GM23248 (cell line): ENCODE data around the gene FBXW9. TPM values are rescaled to one million over a fixed set of nuclear protein-coding genes. Genes with fewer than 3 reads are reported as not detected.

Source experiments
- DNase-seq: peaks from one replicate; pipeline ENCODE4 v3.0.0-alpha.2; 2015
- H2AFZ ChIP-seq: fragments of 200-600 bp; sonication (generic); 2 replicates; pipeline ENCODE4 v1.6.1; 2016; ENCODE audit warnings: antibody characterized with exemption
- H3F3A ChIP-seq: fragments of 200-600 bp; sonication (generic); 2 replicates; pipeline ENCODE4 v1.6.1; 2016; ENCODE audit warnings: mild to moderate bottlenecking, antibody characterized with exemption, mixed run types; ENCODE audit not compliant: insufficient read depth
- H3K27ac ChIP-seq: fragments of 200-600 bp; sonication (generic); 2 replicates; pipeline ENCODE4 v1.5.1; 2016; ENCODE audit warnings: mild to moderate bottlenecking
- H3K27me3 ChIP-seq: fragments of 200-600 bp; sonication (generic); replicated peaks from 2 replicates; pipeline ENCODE4 v1.6.1; 2016; ENCODE audit warnings: mild to moderate bottlenecking; ENCODE audit not compliant: insufficient read depth
- H3K36me3 ChIP-seq: fragments of 200-600 bp; sonication (generic); 2 replicates; pipeline ENCODE4 v1.6.1; 2016; ENCODE audit warnings: low read depth, mild to moderate bottlenecking
- H3K4me1 ChIP-seq: fragments of 200-600 bp; sonication (generic); 2 replicates; pipeline ENCODE4 v1.6.1; 2016; ENCODE audit warnings: mild to moderate bottlenecking; ENCODE audit not compliant: insufficient read depth
- H3K4me2 ChIP-seq: fragments of 200-600 bp; sonication (generic); one replicate; pipeline ENCODE4 v1.6.1; 2016; ENCODE audit warnings: mild to moderate bottlenecking; ENCODE audit not compliant: unreplicated experiment
- H3K4me3 ChIP-seq: fragments of 200-600 bp; sonication (generic); 2 replicates; pipeline ENCODE4 v1.5.1; 2016; ENCODE audit warnings: mild to moderate bottlenecking
- H3K79me2 ChIP-seq: fragments of 200-600 bp; sonication (generic); 2 replicates; pipeline ENCODE4 v1.6.1; 2016; ENCODE audit warnings: mild to moderate bottlenecking; ENCODE audit not compliant: insufficient read depth
- H3K9ac ChIP-seq: fragments of 200-600 bp; sonication (generic); 2 replicates; pipeline ENCODE4 v1.6.1; 2016; ENCODE audit warnings: mild to moderate bottlenecking
- H3K9me2 ChIP-seq: fragments of 200-600 bp; sonication (generic); 2 replicates; pipeline ENCODE4 v1.6.1; 2016; ENCODE audit warnings: mixed run types, mild to moderate bottlenecking, moderate library complexity; ENCODE audit not compliant: insufficient read depth
- H3K9me3 ChIP-seq: fragments of 200-600 bp; sonication (generic); one replicate; pipeline ENCODE4 v1.6.1; 2017; ENCODE audit warnings: low read depth
- H4K20me1 ChIP-seq: fragments of 200-600 bp; sonication (generic); 2 replicates; pipeline ENCODE4 v1.6.0; 2016; ENCODE audit not compliant: insufficient read depth
- EZH2 ChIP-seq: fragments of 200-600 bp; sonication (generic); IDR thresholded peaks from 2 replicates; pipeline ENCODE4 v1.6.1; 2018; ENCODE audit warnings: antibody characterized with exemption, mild to moderate bottlenecking; ENCODE audit not compliant: insufficient read depth, poor library complexity, severe bottlenecking
- EZH2phosphoT487 ChIP-seq: fragments of 200-600 bp; sonication (generic); IDR thresholded peaks from 2 replicates; pipeline ENCODE4 v1.6.1; 2018; ENCODE audit warnings: antibody characterized with exemption, moderate library complexity, mild to moderate bottlenecking, low read depth; ENCODE audit not compliant: insufficient read depth
- WGBS, 2 experiments: methylation state at CpG; one replicate each; pipeline ENCODE4 v1.1.6; 2015 to 2017; ENCODE audit warnings: low lambda C conversion rate in 2 of 2, low coverage in 1 of 2; ENCODE audit errors: missing lambda C conversion rate in 2 of 2; 5-methylcytosine and 5-hydroxymethylcytosine counted together
- in situ Hi-C: fragments of 300-500 bp; cut with MboI; formaldehyde crosslinking; loops from 2 replicates; pipeline ENCODE4 v1.15.0; 2020
- polyA plus RNA-seq: library from polyadenylated mRNA; unstranded; fragments of >200 nt; fragmentation: Nextera tagmentation; extraction: Ambion mirVana; gene quantifications from 2 replicates; pipeline ENCODE4 v1.2.1, GENCODE V29; 2016
- total RNA-seq: library from RNA; depleted of rRNA; stranded (reverse); fragments of >200 nt; shearing (Covaris generic); gene quantifications from 2 replicates; pipeline ENCODE4 v1.2.3, GENCODE V29; 2014; rRNA removed

Gene FBXW9
- total RNA-seq (13.8 and 22.3 TPM in 2 replicates), polyA plus RNA-seq (14.2 TPM in 2 replicates)

- Histone ChIP-seq H3K4me3 (peak within 1 kb of the TSS; percentile 75), H3K4me2 (peak within 1 kb of the TSS; percentile 75), H2AFZ (peak within 1 kb of the TSS; percentile 83), H3K27ac (peak within 1 kb of the TSS; percentile 58), H3K79me2 (peaks cover 7% of the 10 kb centered on the region), H3K9me2 (no peaks in the 10 kb centered on the region), H3K9me3 (no peaks in the 10 kb centered on the region), H3K27me3 (no peaks in the 10 kb centered on the region), H3K9ac (peak within 1 kb of the TSS; percentile 85), H3K36me3 (no peaks in the 10 kb centered on the region; the same call in 1 of the 2 replicates), H4K20me1 (no peaks in the 10 kb centered on the region), H3F3A (peaks cover 24% of the 10 kb centered on the region; the same call in 1 of the 2 replicates), H3K4me1 (peaks cover 7% of the 10 kb centered on the region; the same call in 1 of the 2 replicates)
- WGBS, 2 experiments: 8% methylated on average over 48 to 59 of the region's 59 CpGs
- no peak for TF ChIP-seq EZH2phosphoT487
- no peak for TF ChIP-seq EZH2
- in situ Hi-C loops: no loop called here
- DNase-seq: peak; percentile 91
These were observed at the start of gene FBXW9 for GRCh38 chr19:12696366-12697335. FBXW9 (minus strand) TSS chr19:12696631; CDS start chr19:12696581, 50 bp downstream.

DNA sequence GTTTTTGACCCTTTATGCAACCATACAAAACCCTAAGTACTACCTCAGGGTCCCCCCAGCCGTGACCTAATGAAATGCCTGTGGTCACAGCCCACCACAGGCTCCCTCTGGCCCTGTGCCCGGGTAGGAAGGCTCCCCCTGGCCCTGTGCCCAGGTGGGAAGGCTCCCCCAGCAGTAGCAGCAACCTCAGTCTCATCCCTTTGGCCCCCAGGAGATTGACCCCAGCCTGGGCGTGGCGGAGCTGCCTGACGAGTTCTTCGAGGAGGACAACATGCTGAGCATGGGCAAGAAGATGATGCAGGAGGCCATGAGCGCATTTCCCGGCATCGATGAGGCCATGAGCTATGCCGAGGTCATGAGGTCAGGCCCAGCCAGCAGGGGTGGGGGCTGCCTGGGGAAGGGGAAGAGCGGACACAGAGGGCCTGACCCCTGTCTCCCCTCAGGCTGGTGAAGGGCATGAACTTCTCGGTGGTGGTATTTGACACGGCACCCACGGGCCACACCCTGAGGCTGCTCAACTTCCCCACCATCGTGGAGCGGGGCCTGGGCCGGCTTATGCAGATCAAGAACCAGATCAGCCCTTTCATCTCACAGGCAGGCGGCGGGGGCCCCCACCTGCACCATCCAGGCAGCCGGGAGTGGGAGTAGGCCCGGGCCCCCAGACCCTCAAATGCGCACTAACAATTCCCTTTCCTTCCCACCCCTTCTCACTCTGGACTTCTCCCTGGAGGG lies 48.9 kb upstream of the FBXW9 start:
- H3K4me3 ChIP-seq: no peak overlapping the region
- no peaks in the 10 kb centered on the region for H3F3A ChIP-seq
- no peaks in the 10 kb centered on the region for H3K9me3 ChIP-seq
- no peak overlapping the region for H3K4me2 ChIP-seq
- H4K20me1 ChIP-seq: no peaks in the 10 kb centered on the region
- no peaks in the 10 kb centered on the region for H3K4me1 ChIP-seq
- no peak for DNase-seq
- TF ChIP-seq EZH2phosphoT487 (no peak), EZH2 (no peak)
- H2AFZ ChIP-seq: no peak overlapping the region
- 87 to 89% methylated on average over 20 to 22 of the region's 22 CpGs for WGBS, 2 experiments
- no peaks in the 10 kb centered on the region for H3K9me2 ChIP-seq
- no peak overlapping the region for H3K9ac ChIP-seq
- H3K27ac ChIP-seq: no peak overlapping the region
- H3K27me3 ChIP-seq: no peaks in the 10 kb centered on the region
- in situ Hi-C loops: no loop called here
- H3K36me3 ChIP-seq: peaks cover 4% of the 10 kb centered on the region; the same call in 1 of the 2 replicates
- H3K79me2 ChIP-seq: 0 out of 2 replicates have a peak, but pooled peaks cover under 1% of the 10 kb centered on the region

- no peaks in the 10 kb centered on the region; the same call in 1 of the 2 replicates for H4K20me1 ChIP-seq
- no peaks in the 10 kb centered on the region for H3K9me3 ChIP-seq
- peak overlapping the region; percentile 88 for H3K9ac ChIP-seq
- H3K9me2 ChIP-seq: no peaks in the 10 kb centered on the region
- peak; percentile 28 for DNase-seq
- H3K36me3 ChIP-seq: peaks cover 5% of the 10 kb centered on the region; the same call in 1 of the 2 replicates
- in situ Hi-C loops: no loop called here
- peak overlapping the region; percentile 90 for H3K4me2 ChIP-seq
- TF ChIP-seq EZH2 (no peak), EZH2phosphoT487 (no peak)
- H3K79me2 ChIP-seq: peaks cover 51% of the 10 kb centered on the region
- H3K4me3 ChIP-seq: peak overlapping the region; percentile 89
- peak overlapping the region; percentile 90 for H2AFZ ChIP-seq
- peaks cover 15% of the 10 kb centered on the region; the same call in 1 of the 2 replicates for H3K4me1 ChIP-seq
- peak overlapping the region; percentile 92 for H3K27ac ChIP-seq
- H3F3A ChIP-seq: peaks cover 8% of the 10 kb centered on the region; the same call in 1 of the 2 replicates
- no peaks in the 10 kb centered on the region for H3K27me3 ChIP-seq
- WGBS, 2 experiments: 12 to 15% methylated on average over 13 of the region's 13 CpGs
These were observed 41.5 kb upstream of the FBXW9 start for GRCh38 chr19:12737835-12738351.
